GM21619 (cell line): ENCODE measurements around the gene TBCD.
"Not testable (repeated sequence)": the region's sequence is repeated elsewhere in the genome, so short reads cannot be mapped to it uniquely, and the experiment has no call there.

Experiments
- ATAC-seq: cut with Tn5 transposase; IDR thresholded peaks from one replicate; pipeline ENCODE4 v1.9.1; 2021; ENCODE audit not compliant: unreplicated experiment

Gene TBCD

GRCh38 chr17:82726427-82726826, 25.4 kb upstream of the TBCD start:
- no peak for ATAC-seq

- ATAC-seq = no peak
Observed at GRCh38 chr17:82729479-82730260, 22.2 kb upstream of the TBCD start.

GRCh38 chr17:82732118-82732743, 19.6 kb upstream of the TBCD start:
- no peak for ATAC-seq

- ATAC-seq = no peak
Observed at GRCh38 chr17:82734987-82735866, 16.6 kb upstream of the TBCD start, which contains the start of gene FN3K. Gene FN3K (plus strand): TSS chr17:82735615. CDS start chr17:82735637, 22 bp downstream.

- ATAC-seq = no peak
Observed at GRCh38 chr17:82736511-82737185, 15.2 kb upstream of the TBCD start.

GRCh38 chr17:82737967-82738877, 13.6 kb upstream of the TBCD start:
- ATAC-seq = no peak

GRCh38 chr17:82740906-82741759, 10.7 kb upstream of the TBCD start:
- ATAC-seq = no peak

GRCh38 chr17:82743344-82744219, 8.3 kb upstream of the TBCD start:
- ATAC-seq = no peak

- ATAC-seq = not testable (repeated sequence)
Observed at GRCh38 chr17:82744736-82745135, 7.1 kb upstream of the TBCD start.

GRCh38 chr17:82745524-82745923, 6.3 kb upstream of the TBCD start:
- no peak for ATAC-seq

GRCh38 chr17:82748756-82749155, 3.1 kb upstream of the TBCD start:
- ATAC-seq = no peak

GRCh38 chr17:82750241-82750908, 1.5 kb upstream of the TBCD start:
- no peak for ATAC-seq

GRCh38 chr17:82751171-82751570, 694 bp upstream of the TBCD start:
- ATAC-seq = peak; percentile 16

- peak; percentile 37 for ATAC-seq
Observed at GRCh38 chr17:82752371-82753200, 721 bp downstream of the TBCD start.

GRCh38 chr17:82753201-82753464, 1.3 kb downstream of the TBCD start:
- no peak for ATAC-seq

GRCh38 chr17:82754297-82755208, 2.7 kb downstream of the TBCD start:
- ATAC-seq = no peak
